Osteoblast (primary cell): Measurements from ENCODE around the gene C14orf180. TPM values are rescaled to one million over a fixed set of nuclear protein-coding genes. Genes with fewer than 3 reads are reported as not detected.

Experiments
- DNase-seq: peaks from one replicate; pipeline ENCODE4 v3.0.0; 2011; ENCODE audit warnings: low spot score, mixed read lengths; ENCODE audit not compliant: insufficient read length; ENCODE audit errors: missing footprints
- H2AFZ ChIP-seq: 2 replicates; pipeline ENCODE4 v1.6.0; 2011; ENCODE audit warnings: mild to moderate bottlenecking, low read length
- H3K27ac ChIP-seq: 2 replicates; pipeline ENCODE4 v1.5.1; 2011; ENCODE audit warnings: mild to moderate bottlenecking, low read depth, low read length, moderate library complexity
- H3K27me3 ChIP-seq: 2 replicates; pipeline ENCODE4 v1.6.0; 2012; ENCODE audit warnings: mild to moderate bottlenecking, control low read depth, inconsistent platforms, low read length, moderate library complexity; ENCODE audit not compliant: insufficient read depth
- H3K36me3 ChIP-seq: 2 replicates; pipeline ENCODE4 v1.5.1; 2011; ENCODE audit warnings: mild to moderate bottlenecking, low read length, control low read depth, moderate library complexity; ENCODE audit not compliant: insufficient read depth
- H3K4me1 ChIP-seq: 2 replicates; pipeline ENCODE4 v1.5.1; 2011; ENCODE audit warnings: mild to moderate bottlenecking, low read length, control low read depth, moderate library complexity; ENCODE audit not compliant: insufficient read depth
- H3K4me2 ChIP-seq: 2 replicates; pipeline ENCODE4 v1.6.0; 2011; ENCODE audit warnings: mild to moderate bottlenecking, low read length; ENCODE audit not compliant: insufficient read depth
- H3K4me3 ChIP-seq: fragments of 200-600 bp; sonication (generic); 3 replicates; pipeline ENCODE4 v1.5.1; 2012; ENCODE audit warnings: mild to moderate bottlenecking, low read length, inconsistent platforms; ENCODE audit not compliant: insufficient read depth
- H3K79me2 ChIP-seq: 2 replicates; pipeline ENCODE4 v1.6.0; 2012; ENCODE audit warnings: mild to moderate bottlenecking, low read length, control low read depth, inconsistent platforms; ENCODE audit not compliant: insufficient read depth
- H3K9me3 ChIP-seq: 2 replicates; pipeline ENCODE4 v1.5.1; 2011; ENCODE audit warnings: low read depth, low read length, control low read depth
- H4K20me1 ChIP-seq: 2 replicates; pipeline ENCODE4 v1.6.0; 2012; ENCODE audit warnings: mild to moderate bottlenecking, low read length, control low read depth; ENCODE audit not compliant: insufficient read depth
- total RNA-seq: library from RNA; depleted of rRNA; stranded (reverse); fragments of >200 nt; gene quantifications from 2 replicates; pipeline ENCODE4 v1.2.3, GENCODE V29; 2012
- TF ChIP-seq, protein P1 (sequence below): IDR thresholded peaks from 2 replicates; pipeline ENCODE4 v1.5.1; 2011; ENCODE audit warnings: mild to moderate bottlenecking, low read depth, low read length, moderate library complexity; ENCODE audit errors: extremely low read depth

Gene C14orf180
- total RNA-seq, 1 donor = not detected

DNA sequence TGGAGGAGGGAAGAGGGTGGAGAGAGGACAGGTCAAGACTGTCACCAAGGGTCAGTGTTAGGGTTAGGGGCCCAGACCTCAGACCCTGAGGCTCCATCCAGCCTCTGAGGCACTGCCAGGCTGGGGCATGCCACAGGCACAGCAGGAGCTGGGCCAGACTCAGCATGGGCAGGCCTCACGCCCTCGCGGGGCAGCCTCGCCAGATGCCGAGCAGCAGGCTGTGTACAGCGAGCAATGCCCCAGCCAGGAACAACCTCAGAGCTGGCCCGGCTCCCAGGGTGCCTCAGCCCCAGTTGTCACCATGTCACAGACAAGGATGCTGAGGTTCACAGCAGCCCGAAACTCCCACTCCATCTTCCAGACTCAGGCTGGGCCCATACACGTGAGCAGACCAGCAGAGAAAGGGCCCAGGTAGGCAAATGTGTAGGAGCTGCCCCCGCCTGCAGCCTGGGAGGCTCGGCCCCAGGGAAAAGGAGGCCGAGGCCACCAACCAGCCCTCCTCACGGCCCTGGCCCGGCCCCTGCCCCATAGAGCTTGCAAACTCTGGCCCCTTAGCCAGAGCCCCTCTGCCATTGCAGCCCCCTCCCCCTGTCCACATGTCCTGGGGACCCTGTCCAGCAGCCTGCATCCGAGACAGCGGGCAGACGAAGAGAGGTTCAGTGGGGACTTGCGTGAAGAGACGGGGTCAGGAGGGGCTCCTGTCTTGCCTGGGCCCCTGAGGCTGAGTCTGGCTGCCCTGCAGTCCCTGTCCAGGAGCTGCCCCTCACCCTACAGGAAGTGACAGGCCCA, 7.5 kb downstream of the C14orf180 start:
- H3K4me3 ChIP-seq = no peak overlapping the region
- H3K4me1 ChIP-seq = no peaks in the 10 kb centered on the region
- DNase-seq = no peak
- no peak overlapping the region for H2AFZ ChIP-seq
- H3K4me2 ChIP-seq = no peak overlapping the region
- H3K27ac ChIP-seq = no peak overlapping the region
- TF ChIP-seq, protein P1, sequence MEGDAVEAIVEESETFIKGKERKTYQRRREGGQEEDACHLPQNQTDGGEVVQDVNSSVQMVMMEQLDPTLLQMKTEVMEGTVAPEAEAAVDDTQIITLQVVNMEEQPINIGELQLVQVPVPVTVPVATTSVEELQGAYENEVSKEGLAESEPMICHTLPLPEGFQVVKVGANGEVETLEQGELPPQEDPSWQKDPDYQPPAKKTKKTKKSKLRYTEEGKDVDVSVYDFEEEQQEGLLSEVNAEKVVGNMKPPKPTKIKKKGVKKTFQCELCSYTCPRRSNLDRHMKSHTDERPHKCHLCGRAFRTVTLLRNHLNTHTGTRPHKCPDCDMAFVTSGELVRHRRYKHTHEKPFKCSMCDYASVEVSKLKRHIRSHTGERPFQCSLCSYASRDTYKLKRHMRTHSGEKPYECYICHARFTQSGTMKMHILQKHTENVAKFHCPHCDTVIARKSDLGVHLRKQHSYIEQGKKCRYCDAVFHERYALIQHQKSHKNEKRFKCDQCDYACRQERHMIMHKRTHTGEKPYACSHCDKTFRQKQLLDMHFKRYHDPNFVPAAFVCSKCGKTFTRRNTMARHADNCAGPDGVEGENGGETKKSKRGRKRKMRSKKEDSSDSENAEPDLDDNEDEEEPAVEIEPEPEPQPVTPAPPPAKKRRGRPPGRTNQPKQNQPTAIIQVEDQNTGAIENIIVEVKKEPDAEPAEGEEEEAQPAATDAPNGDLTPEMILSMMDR = no peak
- H3K9me3 ChIP-seq = no peaks in the 10 kb centered on the region
- H3K79me2 ChIP-seq = no peaks in the 10 kb centered on the region
- no peaks in the 10 kb centered on the region for H3K27me3 ChIP-seq
- H3K36me3 ChIP-seq = no peaks in the 10 kb centered on the region
- H4K20me1 ChIP-seq = no peaks in the 10 kb centered on the region

DNA sequence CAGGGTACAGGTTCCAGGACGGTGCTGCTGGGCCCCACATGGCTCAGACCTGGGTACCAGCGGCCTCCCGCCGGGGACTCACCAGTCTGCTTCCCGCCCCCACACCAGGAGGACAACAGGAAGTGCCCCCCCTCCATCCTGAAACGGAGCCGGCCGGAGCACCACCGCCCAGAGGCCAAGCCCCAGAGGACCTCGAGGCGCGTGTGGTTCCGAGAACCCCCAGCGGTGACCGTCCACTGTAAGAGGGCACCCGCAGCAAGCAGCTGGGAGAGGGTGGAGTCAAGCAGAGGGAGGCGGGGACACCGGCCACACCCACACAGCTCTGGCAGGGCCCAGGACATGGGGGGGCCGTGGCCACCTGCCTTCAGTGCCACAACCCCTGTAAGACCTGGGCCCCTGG, 8.1 kb downstream of the C14orf180 start:
- Histone ChIP-seq H4K20me1 (no peaks in the 10 kb centered on the region), H3K4me1 (no peaks in the 10 kb centered on the region), H3K27me3 (no peaks in the 10 kb centered on the region), H3K9me3 (no peaks in the 10 kb centered on the region), H3K4me2 (no peak overlapping the region), H3K79me2 (no peaks in the 10 kb centered on the region), H3K27ac (no peak overlapping the region), H3K36me3 (no peaks in the 10 kb centered on the region), H2AFZ (no peak overlapping the region), H3K4me3 (no peak overlapping the region)
- no peak for DNase-seq
- TF ChIP-seq, protein P1 = no peak

DNA sequence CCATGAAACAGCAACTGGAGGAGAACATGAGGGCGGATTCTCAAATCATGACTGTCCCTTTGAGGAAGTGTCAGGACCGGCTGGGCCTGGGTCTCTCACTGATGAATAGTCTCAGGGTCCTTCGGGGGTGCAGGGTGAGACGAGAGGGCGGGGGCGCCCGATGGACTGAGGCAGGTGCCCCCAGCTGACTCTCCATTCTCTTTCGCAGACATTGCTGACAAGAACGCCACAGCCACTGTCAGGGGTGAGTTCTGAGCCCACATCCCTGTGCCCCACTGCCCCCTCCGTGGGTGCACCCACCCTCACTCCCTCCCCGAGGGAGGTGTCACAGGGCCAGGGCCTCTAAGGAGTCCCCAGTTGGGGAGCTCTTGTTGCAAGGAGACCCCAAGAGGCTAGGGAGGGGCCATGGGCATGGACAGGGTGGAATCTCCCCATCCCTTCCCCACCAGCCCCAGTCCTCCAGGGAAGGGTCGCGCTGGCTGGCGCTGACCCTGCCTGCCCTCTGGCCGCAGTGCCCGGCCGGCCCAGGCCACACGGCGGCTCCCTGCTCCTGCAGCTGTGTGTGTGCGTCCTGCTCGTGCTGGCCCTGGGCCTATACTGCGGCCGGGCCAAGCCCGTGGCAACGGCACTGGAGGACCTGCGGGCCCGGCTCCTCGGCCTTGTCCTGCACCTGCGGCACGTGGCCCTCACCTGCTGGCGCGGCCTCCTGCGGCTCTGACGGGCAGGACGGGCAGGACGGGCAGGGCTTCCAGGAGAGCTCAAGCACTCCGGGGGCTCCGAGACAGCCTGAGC, 8.7 kb downstream of the C14orf180 start:
- no peaks in the 10 kb centered on the region for H3K4me1 ChIP-seq
- no peak overlapping the region for H2AFZ ChIP-seq
- H3K27ac ChIP-seq = no peak overlapping the region
- H3K4me3 ChIP-seq = no peak overlapping the region
- H3K27me3 ChIP-seq = no peaks in the 10 kb centered on the region
- H3K4me2 ChIP-seq = no peak overlapping the region
- H3K79me2 ChIP-seq = no peaks in the 10 kb centered on the region
- H4K20me1 ChIP-seq = no peaks in the 10 kb centered on the region
- TF ChIP-seq, protein P1 = no peak
- H3K36me3 ChIP-seq = no peaks in the 10 kb centered on the region
- H3K9me3 ChIP-seq = no peaks in the 10 kb centered on the region
- DNase-seq = no peak
